IPS-20b (cell line): ENCODE results near the gene SPTSSA.
A peak's percentile ranks its signal among the peaks of the same experiment; 100 is the strongest.
"Not testable (repeated sequence)": the region's sequence is repeated elsewhere in the genome, so short reads cannot be mapped to it uniquely, and the experiment has no call there.

ENCODE experiments used
- H3K27ac ChIP-seq: one replicate; pipeline ENCODE4 v1.5.1; 2013; ENCODE audit warnings: low read length
- H3K27me3 ChIP-seq: 2 replicates; pipeline ENCODE4 v1.6.1; 2013; ENCODE audit warnings: mild to moderate bottlenecking, low read length, inconsistent platforms; ENCODE audit not compliant: insufficient read depth
- H3K36me3 ChIP-seq: 2 replicates; pipeline ENCODE4 v1.6.1; 2013; ENCODE audit warnings: low read depth, mild to moderate bottlenecking, inconsistent platforms, low read length, moderate library complexity; ENCODE audit not compliant: insufficient read depth
- H3K4me1 ChIP-seq: 2 replicates; pipeline ENCODE4 v1.6.1; 2013; ENCODE audit warnings: mild to moderate bottlenecking, control low read depth, inconsistent platforms, low read length, moderate library complexity; ENCODE audit not compliant: insufficient read depth
- H3K4me3 ChIP-seq: 2 replicates; pipeline ENCODE4 v1.5.1; 2013; ENCODE audit warnings: mild to moderate bottlenecking, low read length, inconsistent platforms
- H3K9ac ChIP-seq: 2 replicates; pipeline ENCODE4 v1.6.1; 2013; ENCODE audit warnings: low read depth, mild to moderate bottlenecking, inconsistent platforms, low read length, moderate library complexity
- H3K9me3 ChIP-seq: 2 replicates; pipeline ENCODE4 v1.6.1; 2013; ENCODE audit warnings: mild to moderate bottlenecking, low read depth, low read length, inconsistent platforms; ENCODE audit not compliant: insufficient read depth

Gene SPTSSA

GRCh38 chr14:34462132-34462893 lies at the start of gene SPTSSA:
SPTSSA (minus strand) TSS chr14:34462240; CDS start chr14:34462207, 33 bp downstream.
- Histone ChIP-seq H3K36me3 (peaks cover 3% of the 10 kb centered on the region; the same call in 1 of the 2 replicates), H3K9me3 (no peaks in the 10 kb centered on the region), H3K9ac (peak within 1 kb of the TSS; percentile 87), H3K4me3 (peak within 1 kb of the TSS; percentile 94), H3K4me1 (peaks cover 9% of the 10 kb centered on the region; the same call in 1 of the 2 replicates), H3K27ac (peak within 1 kb of the TSS; percentile 72), H3K27me3 (no peaks in the 10 kb centered on the region)

GRCh38 chr14:34507884-34508283 lies 45.8 kb upstream of the SPTSSA start:
- Histone ChIP-seq H3K27me3 (no peaks in the 10 kb centered on the region), H3K27ac (no peak overlapping the region), H3K4me1 (no peaks in the 10 kb centered on the region), H3K9ac (no peak overlapping the region), H3K4me3 (no peak overlapping the region), H3K36me3 (no peaks in the 10 kb centered on the region), H3K9me3 (no peaks in the 10 kb centered on the region)

- Histone ChIP-seq H3K27ac (no peak overlapping the region), H3K9ac (no peak overlapping the region), H3K4me1 (peaks cover 3% of the 10 kb centered on the region; the same call in 1 of the 2 replicates), H3K9me3 (no peaks in the 10 kb centered on the region), H3K4me3 (no peak overlapping the region), H3K27me3 (no peaks in the 10 kb centered on the region), H3K36me3 (no peaks in the 10 kb centered on the region)
Measured at GRCh38 chr14:34507459-34507858, 45.4 kb upstream of the SPTSSA start.

GRCh38 chr14:34505124-34505491 lies 43.1 kb upstream of the SPTSSA start:
- H3K36me3 ChIP-seq, H3K4me3 ChIP-seq, H3K27ac ChIP-seq, H3K4me1 ChIP-seq, H3K9me3 ChIP-seq, H3K27me3 ChIP-seq, H3K9ac ChIP-seq: not testable (repeated sequence)

GRCh38 chr14:34504027-34504426 lies 42.0 kb upstream of the SPTSSA start:
- not testable (repeated sequence) for H3K36me3 ChIP-seq, H3K27ac ChIP-seq, H3K27me3 ChIP-seq, H3K4me1 ChIP-seq, H3K9ac ChIP-seq, H3K4me3 ChIP-seq, H3K9me3 ChIP-seq

GRCh38 chr14:34502545-34503225 lies 40.6 kb upstream of the SPTSSA start:
- Histone ChIP-seq H3K36me3 (no peaks in the 10 kb centered on the region), H3K9ac (no peak overlapping the region), H3K27me3 (no peaks in the 10 kb centered on the region), H3K4me1 (peaks cover 7% of the 10 kb centered on the region; the same call in 1 of the 2 replicates), H3K9me3 (no peaks in the 10 kb centered on the region), H3K4me3 (no peak overlapping the region), H3K27ac (no peak overlapping the region)

- Histone ChIP-seq H3K27me3 (no peaks in the 10 kb centered on the region), H3K9me3 (no peaks in the 10 kb centered on the region), H3K9ac (no peak overlapping the region), H3K4me1 (peaks cover 11% of the 10 kb centered on the region; the same call in 1 of the 2 replicates), H3K36me3 (no peaks in the 10 kb centered on the region), H3K4me3 (no peak overlapping the region), H3K27ac (no peak overlapping the region)
Measured at GRCh38 chr14:34502001-34502400, 40.0 kb upstream of the SPTSSA start.

- Histone ChIP-seq H3K36me3 (no peaks in the 10 kb centered on the region), H3K9ac (no peak overlapping the region), H3K4me3 (no peak overlapping the region), H3K27ac (no peak overlapping the region), H3K4me1 (peaks cover 11% of the 10 kb centered on the region; the same call in 1 of the 2 replicates), H3K9me3 (no peaks in the 10 kb centered on the region), H3K27me3 (no peaks in the 10 kb centered on the region)
Measured at GRCh38 chr14:34501004-34501580, 39.1 kb upstream of the SPTSSA start.

GRCh38 chr14:34498684-34499412 lies 36.8 kb upstream of the SPTSSA start:
- no peaks in the 10 kb centered on the region for H3K36me3 ChIP-seq
- H3K27ac ChIP-seq: no peak overlapping the region
- no peak overlapping the region for H3K4me3 ChIP-seq
- H3K9me3 ChIP-seq: no peaks in the 10 kb centered on the region
- peaks cover 11% of the 10 kb centered on the region; the same call in 1 of the 2 replicates for H3K4me1 ChIP-seq
- no peaks in the 10 kb centered on the region for H3K27me3 ChIP-seq
- H3K9ac ChIP-seq: no peak overlapping the region

GRCh38 chr14:34496679-34497513 lies 34.9 kb upstream of the SPTSSA start:
- no peak overlapping the region for H3K27ac ChIP-seq
- peak overlapping the region; percentile 33; the same call in 1 of the 2 replicates for H3K9ac ChIP-seq
- no peaks in the 10 kb centered on the region for H3K9me3 ChIP-seq
- H3K4me1 ChIP-seq: peaks cover 5% of the 10 kb centered on the region; the same call in 1 of the 2 replicates
- H3K27me3 ChIP-seq: no peaks in the 10 kb centered on the region
- H3K4me3 ChIP-seq: no peak overlapping the region
- no peaks in the 10 kb centered on the region for H3K36me3 ChIP-seq
